Suprapubic skin (tissue), 4 donors: Measurements from ENCODE around the gene DDX47.

Source experiments
- CTCF ChIP-seq, 2 donors: fragments of 200-600 bp in 1 of 2; fragments of 450-650 bp in 1 of 2; sonication (generic) in 1 of 2; IDR thresholded peaks; one replicate each; pipeline ENCODE4 v1.5.1; 2016 to 2019; ENCODE audit warnings: antibody characterized with exemption in 2 of 2, mild to moderate bottlenecking in 1 of 2, moderate library complexity in 1 of 2
- EP300 ChIP-seq: sonication (generic); formaldehyde crosslinking; IDR thresholded peaks from one replicate; pipeline ENCODE4 v1.6.1; 2017; ENCODE audit warnings: antibody characterized with exemption
- POLR2A ChIP-seq, 2 donors: fragments of 450-650 bp; IDR thresholded peaks; one replicate each; pipeline ENCODE4 v1.6.1; 2017; ENCODE audit warnings: antibody characterized with exemption in 2 of 2, mild to moderate bottlenecking in 2 of 2, moderate library complexity in 2 of 2
- POLR2AphosphoS5 ChIP-seq, 3 donors: sonication (generic); formaldehyde crosslinking; IDR thresholded peaks; one replicate each; pipeline ENCODE4 v1.6.1; 2017; ENCODE audit warnings: antibody characterized with exemption in 3 of 3

GRCh38 chr12:12819221-12819620 is 6.1 kb downstream of the DDX47 start:
- TF ChIP-seq CTCF (IDR thresholded peaks at IDR 0.05) = no peak
- TF ChIP-seq POLR2AphosphoS5 (IDR thresholded peaks at IDR 0.05) = no peak
- TF ChIP-seq POLR2A (IDR thresholded peaks at IDR 0.05) = no peak
- TF ChIP-seq EP300 = no peak
